Mammary epithelial cell (primary cell): ENCODE data around the gene KISS1.

Experiments used
- EZH2 ChIP-seq: IDR thresholded peaks from 2 replicates; pipeline ENCODE4 v1.6.1; 2012; ENCODE audit warnings: low read length, inconsistent platforms, borderline replicate concordance
- TF ChIP-seq, protein P1 (sequence below), 2 donors: IDR thresholded peaks in 1 of 2; conservative IDR thresholded peaks in 1 of 2; 2 replicates each; pipeline ENCODE4 v1.5.1; 2011 to 2012; ENCODE audit warnings: inconsistent platforms in 2 of 2, low read length in 2 of 2, mild to moderate bottlenecking in 2 of 2, control low read depth in 1 of 2, low read depth in 1 of 2; ENCODE audit not compliant: insufficient read depth in 1 of 2; ENCODE audit errors: extremely low read depth in 1 of 2

DNA sequence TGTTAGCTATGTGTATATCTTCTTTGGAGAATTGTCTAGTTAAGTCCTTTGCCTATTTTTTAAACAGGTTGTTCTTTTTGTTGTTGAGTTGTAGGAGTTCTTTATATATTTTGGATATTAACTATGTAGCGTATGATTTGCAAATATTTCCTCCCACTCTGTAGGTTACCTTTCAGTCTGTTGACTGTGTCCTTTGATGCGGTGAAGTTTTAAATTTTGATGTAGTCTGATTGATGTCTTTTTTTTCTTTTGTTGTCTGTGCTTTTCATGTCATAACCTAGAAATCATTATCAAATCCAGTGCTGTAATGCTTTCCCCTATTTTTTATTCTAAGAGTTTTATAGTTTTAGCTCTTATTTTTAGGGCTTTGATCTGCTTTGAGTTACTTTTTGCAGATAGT lies 8.7 kb upstream of the KISS1 start:
- TF ChIP-seq, protein P1, sequence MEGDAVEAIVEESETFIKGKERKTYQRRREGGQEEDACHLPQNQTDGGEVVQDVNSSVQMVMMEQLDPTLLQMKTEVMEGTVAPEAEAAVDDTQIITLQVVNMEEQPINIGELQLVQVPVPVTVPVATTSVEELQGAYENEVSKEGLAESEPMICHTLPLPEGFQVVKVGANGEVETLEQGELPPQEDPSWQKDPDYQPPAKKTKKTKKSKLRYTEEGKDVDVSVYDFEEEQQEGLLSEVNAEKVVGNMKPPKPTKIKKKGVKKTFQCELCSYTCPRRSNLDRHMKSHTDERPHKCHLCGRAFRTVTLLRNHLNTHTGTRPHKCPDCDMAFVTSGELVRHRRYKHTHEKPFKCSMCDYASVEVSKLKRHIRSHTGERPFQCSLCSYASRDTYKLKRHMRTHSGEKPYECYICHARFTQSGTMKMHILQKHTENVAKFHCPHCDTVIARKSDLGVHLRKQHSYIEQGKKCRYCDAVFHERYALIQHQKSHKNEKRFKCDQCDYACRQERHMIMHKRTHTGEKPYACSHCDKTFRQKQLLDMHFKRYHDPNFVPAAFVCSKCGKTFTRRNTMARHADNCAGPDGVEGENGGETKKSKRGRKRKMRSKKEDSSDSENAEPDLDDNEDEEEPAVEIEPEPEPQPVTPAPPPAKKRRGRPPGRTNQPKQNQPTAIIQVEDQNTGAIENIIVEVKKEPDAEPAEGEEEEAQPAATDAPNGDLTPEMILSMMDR (conservative IDR thresholded peaks at IDR 0.05 in 1 of 2, IDR thresholded peaks at IDR 0.05 in 1 of 2; ENCODE audit: extremely low read depth in 1 of 2, insufficient read depth in 1 of 2, low read depth in 1 of 2, low read length in 2 of 2), result no peak
- TF ChIP-seq EZH2, result no peak
